GM21528 (cell line): Measurements from ENCODE around the gene SIRT4.
"Not testable (repeated sequence)": the region's sequence is repeated elsewhere in the genome, so short reads cannot be mapped to it uniquely, and the experiment has no call there.

ENCODE experiments used
- ATAC-seq: cut with Tn5 transposase; IDR thresholded peaks from one replicate; pipeline ENCODE4 v1.9.1; 2021; ENCODE audit warnings: mild to moderate bottlenecking, moderate library complexity; ENCODE audit not compliant: unreplicated experiment, low FRiP score

Gene SIRT4

GRCh38 chr12:120332523-120332922, 30.4 kb downstream of the SIRT4 start:
- ATAC-seq = no peak

DNA sequence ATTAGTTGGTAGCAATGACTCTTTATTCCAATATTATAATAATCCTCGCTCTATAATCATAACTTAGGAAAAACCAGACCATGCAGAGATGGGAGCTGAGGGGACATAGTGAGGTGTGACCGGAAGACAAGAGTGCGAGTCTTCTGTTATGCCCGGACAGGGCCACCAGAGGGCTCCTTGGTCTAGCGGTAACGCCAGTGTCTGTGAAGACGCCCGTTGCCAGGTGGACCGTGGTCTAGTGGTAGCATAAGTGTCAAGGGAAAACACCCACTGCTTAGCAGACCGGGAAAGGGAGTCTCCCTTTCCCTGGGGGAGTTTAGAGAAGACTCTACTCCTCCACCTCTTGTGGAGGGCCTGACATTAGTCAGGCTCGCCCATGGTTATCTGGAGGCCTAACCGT, 33.3 kb downstream of the SIRT4 start:
- ATAC-seq = not testable (repeated sequence)

GRCh38 chr12:120336392-120336791, 34.3 kb downstream of the SIRT4 start:
- ATAC-seq = not testable (repeated sequence)

GRCh38 chr12:120337730-120338129, 35.6 kb downstream of the SIRT4 start:
- no peak for ATAC-seq

DNA sequence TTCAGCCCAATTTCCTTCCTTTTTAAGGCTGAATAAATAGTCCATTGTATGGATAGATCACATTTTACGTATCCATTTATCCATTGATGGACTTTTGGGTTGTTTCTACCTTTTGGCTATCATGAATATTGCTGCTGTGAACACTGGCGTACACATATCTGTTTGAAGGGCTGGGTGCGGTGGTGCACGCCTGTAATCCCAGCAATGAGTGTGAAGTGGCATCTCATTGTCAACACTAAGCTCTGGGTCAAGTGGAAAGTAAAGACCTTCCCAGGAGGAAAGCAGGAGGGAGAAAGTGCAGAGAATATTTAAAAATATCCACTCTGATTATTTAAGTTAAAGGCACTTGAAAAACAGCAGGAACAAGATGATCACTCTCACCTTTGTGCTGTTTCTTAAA, 37.1 kb downstream of the SIRT4 start:
- ATAC-seq = no peak

GRCh38 chr12:120342175-120343038, 40.3 kb downstream of the SIRT4 start:
- no peak for ATAC-seq

DNA sequence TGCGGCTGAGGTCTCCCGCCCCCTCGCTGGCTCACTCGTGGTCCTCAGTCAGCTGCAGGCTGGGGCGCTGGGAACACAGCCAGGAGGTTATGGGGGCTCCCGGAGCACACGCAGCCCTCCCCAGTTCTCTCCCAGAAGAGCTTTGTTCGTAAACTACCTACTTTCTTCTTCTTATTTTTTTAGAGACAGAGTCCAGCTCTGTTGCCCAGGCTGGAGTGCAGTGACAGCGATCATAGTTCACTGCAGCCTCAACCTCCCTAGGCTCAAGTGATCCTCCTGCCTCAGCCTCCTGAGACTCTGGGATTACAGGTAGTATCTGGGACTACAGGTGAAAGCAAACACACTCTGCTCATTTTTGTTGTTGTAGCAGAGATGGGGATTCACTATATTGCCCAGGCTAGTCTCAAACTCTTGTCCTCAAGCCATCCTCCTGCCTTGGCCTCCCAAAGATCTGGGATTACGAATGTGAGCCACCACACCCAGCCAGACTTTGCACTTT, 41.0 kb downstream of the SIRT4 start:
- no peak for ATAC-seq

DNA sequence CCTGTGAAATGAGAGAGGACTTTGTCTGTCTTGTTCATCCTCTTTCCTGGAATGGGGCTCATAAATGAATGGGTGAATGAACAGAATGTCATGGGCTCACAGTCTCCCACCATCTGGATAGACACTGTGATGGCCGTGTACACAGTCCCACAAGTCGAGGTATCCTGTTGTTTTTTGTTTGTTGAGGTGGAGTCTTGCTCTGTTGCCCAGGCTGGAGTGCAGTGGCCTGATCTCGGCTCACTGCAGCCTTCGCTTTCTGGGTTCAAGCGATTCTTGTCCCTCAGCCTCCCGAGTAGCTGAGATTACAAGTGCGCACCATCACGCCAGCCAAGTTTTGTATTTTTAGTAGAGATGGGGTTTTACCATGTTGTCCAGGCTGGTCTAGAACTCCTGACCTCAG, 41.6 kb downstream of the SIRT4 start:
- ATAC-seq = no peak

- ATAC-seq = no peak
Measured at GRCh38 chr12:120346031-120346430, 43.9 kb downstream of the SIRT4 start.

DNA sequence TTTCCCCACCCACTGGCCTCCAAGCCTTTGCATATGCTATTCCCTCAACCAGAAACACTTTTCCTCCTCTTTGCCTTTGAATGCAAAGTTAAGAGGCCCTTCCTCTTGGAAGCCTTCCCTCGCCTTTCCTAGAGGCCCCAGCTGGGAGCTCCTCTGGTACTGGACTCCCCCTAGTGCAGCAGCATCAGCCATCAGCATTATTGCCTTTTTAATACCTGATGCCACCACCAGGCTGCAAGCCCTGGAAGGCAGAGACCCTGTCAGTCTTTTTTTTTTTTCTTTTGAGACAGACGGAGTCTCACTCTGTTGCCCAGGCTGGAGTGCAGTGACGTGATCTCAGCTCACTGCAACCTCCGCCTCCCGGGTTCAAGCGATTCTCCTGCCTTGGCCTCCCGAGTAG, 44.6 kb downstream of the SIRT4 start:
- ATAC-seq = no peak

DNA sequence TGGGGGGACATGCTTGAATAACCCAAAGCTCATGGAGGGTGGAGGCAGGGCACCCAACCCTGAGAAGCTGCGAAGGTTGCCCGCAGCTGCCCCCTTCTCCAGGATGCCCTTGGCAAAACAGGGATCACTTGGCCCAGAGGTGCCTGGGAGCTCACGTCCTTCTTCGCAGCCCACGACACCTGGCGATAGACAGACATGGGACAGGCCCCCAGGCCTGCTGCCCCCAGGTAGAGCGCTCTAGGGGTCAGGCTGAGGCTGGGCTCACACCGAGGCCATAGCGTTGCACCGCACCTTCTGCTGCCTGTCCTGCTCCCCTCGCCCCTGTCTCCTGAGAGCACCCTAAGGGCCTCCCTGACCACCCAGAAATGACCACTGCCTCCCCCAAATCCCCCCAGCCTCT, 45.6 kb downstream of the SIRT4 start:
- ATAC-seq = no peak

DNA sequence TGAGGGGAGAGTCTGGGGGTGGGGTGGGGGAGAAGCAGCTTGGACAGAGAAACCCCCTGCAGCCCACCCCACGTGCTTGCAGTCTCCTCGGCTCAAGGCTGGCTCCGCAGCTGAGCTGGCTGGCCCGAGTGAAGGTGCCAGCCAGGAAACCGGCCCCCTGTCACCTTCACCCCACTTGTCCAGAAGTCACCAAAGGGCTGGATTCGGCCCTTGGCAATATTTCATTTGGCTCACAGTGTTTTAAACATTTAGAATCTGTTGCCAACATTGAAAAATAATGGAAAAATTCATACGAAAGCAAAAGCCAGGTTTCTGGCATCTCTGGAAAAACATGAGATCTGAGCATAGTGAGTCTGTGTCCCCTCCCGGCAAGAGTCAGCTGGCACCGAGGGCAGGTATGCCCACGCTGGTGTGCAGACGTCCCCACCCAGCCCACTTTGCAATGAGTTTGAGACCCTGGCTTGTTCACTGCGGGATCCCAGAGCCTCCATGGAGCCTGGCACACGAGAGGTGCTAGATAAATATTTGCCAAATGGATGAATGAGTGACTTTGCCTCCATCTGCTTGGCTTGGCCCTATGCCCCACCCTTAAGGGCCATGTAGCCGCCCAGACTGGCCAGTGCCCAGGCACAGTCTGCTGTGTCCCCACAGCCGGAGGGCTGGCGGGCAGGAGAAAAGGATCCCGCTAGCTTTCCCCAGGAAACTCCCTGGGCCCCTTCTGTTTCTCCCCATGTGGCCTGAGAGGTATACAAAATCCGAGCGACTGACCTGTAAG, 48.6 kb downstream of the SIRT4 start:
- ATAC-seq = no peak

- ATAC-seq = no peak
Measured at GRCh38 chr12:120352117-120352516, 50.0 kb downstream of the SIRT4 start.

- no peak for ATAC-seq
Measured at GRCh38 chr12:120353136-120353535, 51.0 kb downstream of the SIRT4 start.

- ATAC-seq = no peak
Measured at GRCh38 chr12:120353556-120354317, 51.6 kb downstream of the SIRT4 start.

- no peak for ATAC-seq
Measured at GRCh38 chr12:120356567-120357030, 54.5 kb downstream of the SIRT4 start.

- no peak for ATAC-seq
Measured at GRCh38 chr12:120357104-120357503, 55.0 kb downstream of the SIRT4 start.

- no peak for ATAC-seq
Measured at GRCh38 chr12:120358412-120359100, 56.4 kb downstream of the SIRT4 start.

DNA sequence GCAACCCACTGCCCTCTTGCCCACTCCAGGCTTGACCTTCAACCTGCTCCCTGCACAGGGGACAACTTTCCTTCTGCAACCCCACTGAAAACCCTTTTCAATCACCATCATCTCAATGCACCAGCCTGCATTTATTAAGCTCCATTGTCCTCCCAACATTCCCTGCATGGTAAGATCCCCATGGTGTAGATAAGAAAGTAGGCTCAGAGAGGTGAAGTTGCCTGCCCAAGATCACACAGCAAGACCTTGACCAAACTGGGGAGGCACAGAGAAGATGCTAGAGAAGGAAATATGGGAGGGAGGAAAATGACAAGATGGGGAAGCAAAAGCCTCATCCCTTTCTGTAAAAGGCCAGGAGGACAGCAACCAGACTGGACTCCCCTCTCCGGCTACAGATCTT, 57.0 kb downstream of the SIRT4 start:
- no peak for ATAC-seq
